ENCODE results near the gene EIPR1.

GRCh38 chr2:3185256-3185655 lies 192.4 kb downstream of the EIPR1 start:
- TF ChIP-seq RFX5 (IDR thresholded peaks at IDR 0.05; ENCODE audit: low read depth, low read length) (no peak), CEBPB (IDR thresholded peaks at IDR 0.05; ENCODE audit: low read depth, low read length) (no peak), RAD21 (IDR thresholded peaks at IDR 0.05; ENCODE audit: low read length) (no peak), CTCF (conservative IDR thresholded peaks at IDR 0.05; ENCODE audit: low read depth, low read length) (no peak), POLR2A (IDR thresholded peaks at IDR 0.05; ENCODE audit: low read depth, low read length) (no peak), CHD1 (IDR thresholded peaks at IDR 0.05; ENCODE audit: low read depth, low read length) (no peak), BHLHE40 (IDR thresholded peaks at IDR 0.05; ENCODE audit: low read depth, low read length) (no peak), NFE2L2 (IDR thresholded peaks at IDR 0.05; ENCODE audit: low read depth, low read length) (no peak), SMC3 (IDR thresholded peaks at IDR 0.05; ENCODE audit: low read depth, low read length) (no peak), RCOR1 (IDR thresholded peaks at IDR 0.05; ENCODE audit: insufficient replicate concordance, low read length) (no peak), USF2 (IDR thresholded peaks at IDR 0.05; ENCODE audit: low read depth, low read length) (no peak), FOS (IDR thresholded peaks at IDR 0.05; ENCODE audit: low read depth, low read length) (no peak), MXI1 (IDR thresholded peaks at IDR 0.05; ENCODE audit: borderline replicate concordance, low read depth, low read length) (no peak), MAFK (IDR thresholded peaks at IDR 0.05; ENCODE audit: low read depth, low read length) (no peak)

Data from IMR-90 (cell line).